ENCODE results near the gene PCDH8.

GRCh38 chr13:52827839-52828238 is 20.6 kb downstream of the PCDH8 start:
- TF ChIP-seq ELF1 (IDR thresholded peaks at IDR 0.05; ENCODE audit: borderline replicate concordance, low read depth) = no peak
- no peak for TF ChIP-seq EZH2 (IDR thresholded peaks at IDR 0.05)
- TF ChIP-seq POLR2AphosphoS5 (IDR thresholded peaks at IDR 0.05; ENCODE audit: low read depth, low read length) = no peak
- no peak for TF ChIP-seq CTCF (IDR thresholded peaks at IDR 0.05 in 2 of 3, conservative IDR thresholded peaks at IDR 0.05 in 1 of 3; ENCODE audit: borderline replicate concordance in 1 of 3, insufficient read depth in 1 of 3, low read depth in 2 of 3, low read length in 2 of 3)
- no peak for TF ChIP-seq SIN3A (IDR thresholded peaks at IDR 0.05; ENCODE audit: low read depth)
- no peak for TF ChIP-seq POLR2A (IDR thresholded peaks at IDR 0.05; ENCODE audit: borderline replicate concordance, extremely low read depth, insufficient read depth, insufficient read length)
- TF ChIP-seq ZFX (IDR thresholded peaks at IDR 0.05) = no peak
- no peak for TF ChIP-seq MAX (IDR thresholded peaks at IDR 0.05)
- no peak for TF ChIP-seq REST (IDR thresholded peaks at IDR 0.05; ENCODE audit: low read depth)
- no peak for TF ChIP-seq SP1 (IDR thresholded peaks at IDR 0.05; ENCODE audit: low read depth)
- TF ChIP-seq EGR1 (IDR thresholded peaks at IDR 0.05; ENCODE audit: low read depth) = no peak
- TF ChIP-seq YY1 (IDR thresholded peaks at IDR 0.05; ENCODE audit: extremely low read depth, insufficient replicate concordance, low read depth, low read length) = no peak
- no peak for TF ChIP-seq CEBPB (IDR thresholded peaks at IDR 0.05; ENCODE audit: low read depth)

Measured in HCT116 (cell line).